ENCODE data around the gene TGFB1I1. TPM values are rescaled to one million over a fixed set of nuclear protein-coding genes. Genes with fewer than 3 reads are reported as not detected.

Gene TGFB1I1
- total and polyA plus RNA-seq, 2 donors (not counting 1 experiment from before 2014, with no cell fraction given) = 0.16 to 4.0 TPM

- H3K4me3 ChIP-seq (ENCODE audit: control extremely low read depth in 1 of 5, extremely low read depth in 1 of 5, insufficient read depth in 1 of 5, low read depth in 2 of 5, low read length in 4 of 5) = no peak overlapping the region
- peaks cover 21 to 33% of the 10 kb centered on the region in 2 donors for H3K4me1 ChIP-seq (ENCODE audit: control insufficient read depth in 2 of 2, insufficient read depth in 2 of 2, low read length in 2 of 2)
- CTCF ChIA-PET = no interaction called here
- H2AFZ ChIP-seq (ENCODE audit: insufficient read depth, low read depth, low read length, poor library complexity, severe bottlenecking) = no peak overlapping the region
- Mint-ChIP-seq H3K4me3 (no peak overlapping the region), H3K27ac (no peak overlapping the region), H3K9me3 (ENCODE audit: insufficient read depth) (no peaks in the 10 kb centered on the region), H3K27me3 (no peaks in the 10 kb centered on the region), H3K4me1 (peaks cover 39% of the 10 kb centered on the region)
- H3K79me2 ChIP-seq (ENCODE audit: control insufficient read depth, insufficient read depth, low read length) = peaks cover 16% of the 10 kb centered on the region
- POLR2A ChIA-PET = no interaction called here
- intact Hi-C loops (cut with micrococcal nuclease) = no loop called here
- DNase-seq (no peak), ATAC-seq (ENCODE audit: low read depth) (no peak)
- H3K9ac ChIP-seq (ENCODE audit: low read length) = no peak overlapping the region
- H3K27me3 ChIP-seq (replicated peaks in 1 of 4; ENCODE audit: control extremely low read depth in 1 of 4, control insufficient read depth in 3 of 4, insufficient read depth in 4 of 4, low read length in 3 of 4) = no peaks in the 10 kb centered on the region
- peaks cover 9% of the 10 kb centered on the region for H4K20me1 ChIP-seq (ENCODE audit: control insufficient read depth, insufficient read depth, low read length, poor library complexity, severe bottlenecking)
- no peaks in the 10 kb centered on the region for H3K9me3 ChIP-seq (ENCODE audit: control extremely low read depth in 1 of 3, control insufficient read depth in 2 of 3, insufficient read depth in 1 of 3, low read length in 2 of 3)
- H3K4me2 ChIP-seq (replicated peaks; ENCODE audit: low read depth, low read length, poor library complexity, severe bottlenecking) = no peak overlapping the region
- H3K27ac ChIP-seq (ENCODE audit: low read length in 2 of 2) = no peak overlapping the region
- H3K36me3 ChIP-seq (replicated peaks in 1 of 2; ENCODE audit: control extremely low read depth in 1 of 2, control insufficient read depth in 1 of 2, extremely low read depth in 1 of 2, insufficient read depth in 2 of 2, low read length in 1 of 2) = peaks cover 0 to 20% of the 10 kb centered on the region in 2 experiments
- WGBS (ENCODE audit: insufficient coverage) = 98% methylated on average over 33 of the region's 35 CpGs
- TF ChIP-seq EZH2 (IDR thresholded peaks at IDR 0.05; ENCODE audit: borderline replicate concordance, insufficient read depth, low read depth, low read length, poor library complexity, severe bottlenecking) = no peak
These were observed 9.8 kb upstream of the TGFB1I1 start for GRCh38 chr16:31461921-31462804.

- POLR2A ChIA-PET = no interaction called here
- intact Hi-C loops (cut with micrococcal nuclease) = no loop called here
- Histone ChIP-seq H3K4me3 (ENCODE audit: control extremely low read depth in 1 of 5, extremely low read depth in 1 of 5, insufficient read depth in 1 of 5, low read depth in 2 of 5, low read length in 4 of 5) (no peak overlapping the region), H3K27ac (ENCODE audit: low read length in 2 of 2) (no peak overlapping the region), H3K36me3 (replicated peaks in 1 of 2; ENCODE audit: control extremely low read depth in 1 of 2, control insufficient read depth in 1 of 2, extremely low read depth in 1 of 2, insufficient read depth in 2 of 2, low read length in 1 of 2) (peaks cover 0 to 20% of the 10 kb centered on the region in 2 experiments), H3K27me3 (replicated peaks in 1 of 4; ENCODE audit: control extremely low read depth in 1 of 4, control insufficient read depth in 3 of 4, insufficient read depth in 4 of 4, low read length in 3 of 4) (no peaks in the 10 kb centered on the region), H2AFZ (ENCODE audit: insufficient read depth, low read depth, low read length, poor library complexity, severe bottlenecking) (no peak overlapping the region), H3K79me2 (ENCODE audit: control insufficient read depth, insufficient read depth, low read length) (peaks cover 7% of the 10 kb centered on the region), H4K20me1 (ENCODE audit: control insufficient read depth, insufficient read depth, low read length, poor library complexity, severe bottlenecking) (no peaks in the 10 kb centered on the region), H3K9me3 (ENCODE audit: control extremely low read depth in 1 of 3, control insufficient read depth in 2 of 3, insufficient read depth in 1 of 3, low read length in 2 of 3) (no peaks in the 10 kb centered on the region), H3K4me2 (replicated peaks; ENCODE audit: low read depth, low read length, poor library complexity, severe bottlenecking) (no peak overlapping the region), H3K9ac (ENCODE audit: low read length) (no peak overlapping the region), H3K4me1 (ENCODE audit: control insufficient read depth in 2 of 2, insufficient read depth in 2 of 2, low read length in 2 of 2) (peaks cover 19 to 22% of the 10 kb centered on the region in 2 donors)
- 99% methylated on average over 36 of the region's 36 CpGs for WGBS (ENCODE audit: insufficient coverage)
- Mint-ChIP-seq H3K27me3 (no peaks in the 10 kb centered on the region), H3K4me3 (no peak overlapping the region), H3K27ac (no peak overlapping the region), H3K4me1 (peaks cover 41% of the 10 kb centered on the region), H3K9me3 (ENCODE audit: insufficient read depth) (no peaks in the 10 kb centered on the region)
- ATAC-seq (ENCODE audit: low read depth) (no peak), DNase-seq (no peak)
- no peak for TF ChIP-seq CTCF (IDR thresholded peaks at IDR 0.05)
- TF ChIP-seq EZH2 (IDR thresholded peaks at IDR 0.05; ENCODE audit: borderline replicate concordance, insufficient read depth, low read depth, low read length, poor library complexity, severe bottlenecking) = no peak
- CTCF ChIA-PET = no interaction called here
These were observed 7.6 kb upstream of the TGFB1I1 start for GRCh38 chr16:31464348-31464769.
